ENCODE measurements around the gene SAP30BP.
"Not testable (repeated sequence)": the region's sequence is repeated elsewhere in the genome, so short reads cannot be mapped to it uniquely, and the experiment has no call there.

Gene SAP30BP

GRCh38 chr17:75637143-75637538 lies 30.0 kb upstream of the SAP30BP start:
- TF ChIP-seq GLIS1 (tag by site-specific recombination; IDR thresholded peaks at IDR 0.05) (peak; percentile 27; the same call in 1 of the 2 replicates), HIC1 (tag by site-specific recombination; IDR thresholded peaks at IDR 0.05) (no peak)
- H3K4me1 ChIP-seq (ENCODE audit: control insufficient read depth, insufficient read depth, low read length): peaks cover 11% of the 10 kb centered on the region
- POLR2A ChIA-PET: no interaction called here
- H3K9me3 ChIP-seq (ENCODE audit: control insufficient read depth, insufficient read depth, low read depth, low read length): no peaks in the 10 kb centered on the region
- CTCF ChIA-PET: interaction anchor here (0.6 to 10.6 kb wide), 10 partner anchors 11 to 112 kb away, joined by 3 to 341 read pairs (median 4); no protein-coding TSS in a partner anchor
- no peak overlapping the region for H3K4me3 ChIP-seq (ENCODE audit: low read depth, low read length)
- peaks cover 0 to 50% of the 10 kb centered on the region in 2 experiments; a peak in 1 of 3 replicates for H3K36me3 ChIP-seq (ENCODE audit: control insufficient read depth in 2 of 2, insufficient read depth in 1 of 2, low read length in 2 of 2)
- no peak overlapping the region for H3K27ac ChIP-seq (ENCODE audit: extremely low read depth, low read depth, low read length)

- ChIA-PET POLR2A (no interaction called here), CTCF (interaction anchor here (1.1 to 10.6 kb wide), 9 partner anchors 11 to 111 kb away, joined by 3 to 341 read pairs (median 4); no protein-coding TSS in a partner anchor)
- Histone ChIP-seq H3K9me3 (ENCODE audit: control insufficient read depth, insufficient read depth, low read depth, low read length) (no peaks in the 10 kb centered on the region), H3K4me3 (ENCODE audit: low read depth, low read length) (no peak overlapping the region), H3K4me1 (ENCODE audit: control insufficient read depth, insufficient read depth, low read length) (peaks cover 11% of the 10 kb centered on the region), H3K36me3 (ENCODE audit: control insufficient read depth in 2 of 2, insufficient read depth in 1 of 2, low read length in 2 of 2) (peaks cover 0 to 48% of the 10 kb centered on the region in 2 experiments; a peak in 1 of 3 replicates), H3K27ac (ENCODE audit: extremely low read depth, low read depth, low read length) (no peak overlapping the region)
- no peak for TF ChIP-seq ZBTB49 (tag by site-specific recombination; IDR thresholded peaks at IDR 0.05; ENCODE audit: low read depth)
- peak; percentile 91 for TF ChIP-seq ZIC2 (tag by site-specific recombination; IDR thresholded peaks at IDR 0.05)
Measured at GRCh38 chr17:75637551-75637950, 29.6 kb upstream of the SAP30BP start.

GRCh38 chr17:75638039-75638438 lies 29.1 kb upstream of the SAP30BP start:
- H3K27ac ChIP-seq (ENCODE audit: extremely low read depth, low read depth, low read length); H3K9me3 ChIP-seq (ENCODE audit: control insufficient read depth, insufficient read depth, low read depth, low read length); POLR2A ChIA-PET; H3K4me3 ChIP-seq (ENCODE audit: low read depth, low read length): not testable (repeated sequence)
- CTCF ChIA-PET: interaction anchor here (0.6 to 10.6 kb wide), 6 partner anchors 14 to 111 kb away, joined by 3 to 341 read pairs (median 3); no protein-coding TSS in a partner anchor
- H3K36me3 ChIP-seq (ENCODE audit: control insufficient read depth in 2 of 2, insufficient read depth in 1 of 2, low read length in 2 of 2): peaks cover 0 to 53% of the 10 kb centered on the region in 2 experiments; a peak in 1 of 3 replicates
- peaks cover 11% of the 10 kb centered on the region for H3K4me1 ChIP-seq (ENCODE audit: control insufficient read depth, insufficient read depth, low read length)

- Histone ChIP-seq H3K9me3 (ENCODE audit: control insufficient read depth, insufficient read depth, low read depth, low read length) (no peaks in the 10 kb centered on the region), H3K4me3 (ENCODE audit: low read depth, low read length) (no peak overlapping the region), H3K4me1 (ENCODE audit: control insufficient read depth, insufficient read depth, low read length) (peaks cover 4% of the 10 kb centered on the region; the same call in 1 of the 2 replicates), H3K27ac (ENCODE audit: extremely low read depth, low read depth, low read length) (no peak overlapping the region), H3K36me3 (ENCODE audit: control insufficient read depth in 2 of 2, insufficient read depth in 1 of 2, low read length in 2 of 2) (peaks cover under 1 to 60% of the 10 kb centered on the region in 2 experiments; a peak in 2 of 3 replicates)
- ChIA-PET CTCF (interaction anchor here (0.6 to 2.8 kb wide), 4 partner anchors 14 to 121 kb away, joined by 3 to 7 read pairs (median 4); no protein-coding TSS in a partner anchor), POLR2A (interaction anchor here (0.5 kb wide), 1 partner anchor 44 kb away, joined by 3 read pairs; no protein-coding TSS in a partner anchor)
- TF ChIP-seq ZNF473 (tag by site-specific recombination; IDR thresholded peaks at IDR 0.05): no peak
- TF ChIP-seq ZNF704 (tag by site-specific recombination; IDR thresholded peaks at IDR 0.05): no peak
- TF ChIP-seq TSHZ1 (tag by site-specific recombination; IDR thresholded peaks at IDR 0.05; ENCODE audit: borderline replicate concordance): no peak
- TF ChIP-seq ZFHX2 (tag by site-specific recombination; conservative IDR thresholded peaks at IDR 0.05): no peak
Measured at GRCh38 chr17:75638893-75639292, 28.2 kb upstream of the SAP30BP start.

Data from HEK293 (cell line).